Activated CD8-positive, alpha-beta T cell treated with anti-CD3 and anti-CD28 coated beads for 36 hours (primary cell): ENCODE data around the gene NFKB2. TPM values are rescaled to one million over a fixed set of nuclear protein-coding genes. Genes with fewer than 3 reads are reported as not detected.
A peak's percentile ranks its signal among the peaks of the same experiment; 100 is the strongest.

ENCODE experiments used
- ATAC-seq: fragments of 200-7000 bp; cut with Tn5 transposase; one replicate; pipeline ENCODE4 v1.10.0; 2021; ENCODE audit warnings: mild to moderate bottlenecking, moderate library complexity
- CTCF ChIA-PET: fragments of 350-600 bp; sonication (Branson Sonifier 250); formaldehyde crosslinking; loops from one replicate; lab custom pipeline; 2021; ENCODE audit warnings: antibody characterized with exemption; lab: Charles Lee
- POLR2A ChIA-PET: fragments of 350-600 bp; sonication (Branson Sonifier 250); formaldehyde crosslinking; loops from one replicate; lab custom pipeline; 2021; ENCODE audit warnings: antibody characterized with exemption; lab: Charles Lee
- DNase-seq: peaks from one replicate; pipeline ENCODE4 v3.0.0-alpha.2; 2020
- H3K27ac Mint-ChIP-seq: one replicate; pipeline ENCODE4 v1.8.0; 2021; ENCODE audit warnings: mild to moderate bottlenecking, mixed read lengths
- H3K27me3 Mint-ChIP-seq: one replicate; pipeline ENCODE4 v1.8.0; 2021; ENCODE audit warnings: mixed read lengths
- H3K36me3 Mint-ChIP-seq: one replicate; pipeline ENCODE4 v1.8.0; 2021; ENCODE audit warnings: low read depth, mixed read lengths
- H3K4me1 Mint-ChIP-seq: one replicate; pipeline ENCODE4 v1.8.0; 2021; ENCODE audit warnings: low read depth, mixed read lengths
- H3K4me3 Mint-ChIP-seq: one replicate; pipeline ENCODE4 v1.8.0; 2021; ENCODE audit warnings: mild to moderate bottlenecking, moderate library complexity, mixed read lengths
- H3K9me3 Mint-ChIP-seq: one replicate; pipeline ENCODE4 v1.8.0; 2021; ENCODE audit warnings: mixed read lengths
- intact Hi-C: fragments of 100-400 bp; cut with micrococcal nuclease; formaldehyde crosslinking; loops from one replicate; pipeline ENCODE4 v1.10.0; 2022
- total RNA-seq, 2 experiments: library from RNA; stranded (reverse); gene quantifications; one replicate each; pipeline ENCODE4 v1.2.3, GENCODE V29; 2021
- TF ChIP-seq, protein P1 (sequence below): fragments of 200-600 bp; IDR thresholded peaks from one replicate; pipeline ENCODE4 v1.8.0; 2022; ENCODE audit warnings: antibody characterized with exemption, mild to moderate bottlenecking

Gene NFKB2
- total RNA-seq, 2 experiments from 2014 or later = 251 to 253 TPM

GRCh38 chr10:102431452-102432124, 36.1 kb downstream of the NFKB2 start:
- intact Hi-C loops = no loop called here
- Mint-ChIP-seq H3K36me3 (peaks cover 11% of the 10 kb centered on the region), H3K4me3 (peak overlapping the region; percentile 95), H3K9me3 (no peaks in the 10 kb centered on the region), H3K27me3 (no peaks in the 10 kb centered on the region), H3K4me1 (peaks cover 46% of the 10 kb centered on the region), H3K27ac (peak overlapping the region; percentile 94)
- ATAC-seq (no peak), DNase-seq (no peak)
- TF ChIP-seq, protein P1, sequence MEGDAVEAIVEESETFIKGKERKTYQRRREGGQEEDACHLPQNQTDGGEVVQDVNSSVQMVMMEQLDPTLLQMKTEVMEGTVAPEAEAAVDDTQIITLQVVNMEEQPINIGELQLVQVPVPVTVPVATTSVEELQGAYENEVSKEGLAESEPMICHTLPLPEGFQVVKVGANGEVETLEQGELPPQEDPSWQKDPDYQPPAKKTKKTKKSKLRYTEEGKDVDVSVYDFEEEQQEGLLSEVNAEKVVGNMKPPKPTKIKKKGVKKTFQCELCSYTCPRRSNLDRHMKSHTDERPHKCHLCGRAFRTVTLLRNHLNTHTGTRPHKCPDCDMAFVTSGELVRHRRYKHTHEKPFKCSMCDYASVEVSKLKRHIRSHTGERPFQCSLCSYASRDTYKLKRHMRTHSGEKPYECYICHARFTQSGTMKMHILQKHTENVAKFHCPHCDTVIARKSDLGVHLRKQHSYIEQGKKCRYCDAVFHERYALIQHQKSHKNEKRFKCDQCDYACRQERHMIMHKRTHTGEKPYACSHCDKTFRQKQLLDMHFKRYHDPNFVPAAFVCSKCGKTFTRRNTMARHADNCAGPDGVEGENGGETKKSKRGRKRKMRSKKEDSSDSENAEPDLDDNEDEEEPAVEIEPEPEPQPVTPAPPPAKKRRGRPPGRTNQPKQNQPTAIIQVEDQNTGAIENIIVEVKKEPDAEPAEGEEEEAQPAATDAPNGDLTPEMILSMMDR = no peak
- ChIA-PET POLR2A (interaction anchor here (0.8 to 8.1 kb wide), 12 partner anchors 9 to 283 kb away, joined by 3 to 102 read pairs (median 6); partner anchors contain the start of genes C10orf95, FBXL15, GBF1 and SFXN2), CTCF (interaction anchor here (0.7 to 5.1 kb wide), 10 partner anchors 11 to 202 kb away, joined by 3 to 32 read pairs (median 4); partner anchors contain the start of genes C10orf95 and FBXL15)

DNA sequence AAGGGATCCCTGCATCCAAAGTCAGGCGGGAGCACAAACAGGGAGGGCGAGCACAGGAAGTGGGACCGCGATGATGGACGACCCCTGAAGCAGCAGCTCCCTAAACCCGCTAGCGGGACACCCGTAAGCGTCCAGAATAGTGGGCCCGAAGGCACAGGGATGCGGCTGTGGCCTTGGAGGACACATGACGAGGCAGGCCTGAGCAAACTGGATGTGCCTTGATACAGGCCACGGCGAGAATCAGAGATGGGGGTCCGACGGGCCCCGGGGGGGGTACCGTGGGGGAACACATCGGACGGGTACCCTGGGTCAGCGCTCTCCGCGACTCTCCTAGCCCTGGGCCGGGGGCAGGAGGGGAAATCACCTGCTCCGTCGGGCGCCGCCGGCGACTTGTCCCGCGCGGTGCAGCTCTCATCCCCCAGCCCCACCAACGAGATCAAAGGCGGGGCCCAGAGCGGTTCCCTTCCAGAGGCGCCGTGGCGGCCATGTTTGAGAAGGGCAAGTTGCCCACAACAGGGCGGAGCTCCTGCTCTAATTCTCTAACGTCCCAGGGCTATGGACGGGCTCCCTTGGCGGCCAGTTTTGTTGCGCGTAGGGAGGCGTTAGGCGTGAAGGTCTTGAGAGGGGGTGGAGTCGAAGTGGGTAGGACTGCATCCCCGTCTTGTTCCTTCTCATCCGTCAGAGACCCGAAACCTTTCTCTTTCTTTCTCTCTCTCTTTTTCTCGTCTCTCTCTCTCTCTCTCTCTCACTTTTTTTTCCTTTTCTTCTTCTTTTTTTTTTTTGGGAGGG, 36.9 kb downstream of the NFKB2 start, which contains the start of gene CUEDC2:
CUEDC2 (minus strand) TSS at position 413 of the 789 bp plus-strand sequence. CDS start 7,386 bp downstream, outside the sequence.
- H3K4me3 Mint-ChIP-seq = peak within 1 kb of the TSS; percentile 95
- POLR2A ChIA-PET = interaction anchor here (0.6 to 8.1 kb wide), 15 partner anchors 8 to 292 kb away, joined by 3 to 102 read pairs (median 5); partner anchors contain the start of genes C10orf95, FBXL15, GBF1 and SFXN2
- H3K9me3 Mint-ChIP-seq = no peaks in the 10 kb centered on the region
- DNase-seq (peak; percentile 98), ATAC-seq (peak; percentile 93)
- intact Hi-C loops = no loop called here
- H3K27me3 Mint-ChIP-seq = no peaks in the 10 kb centered on the region
- CTCF ChIA-PET = interaction anchor here (0.7 to 5.1 kb wide), 11 partner anchors 11 to 263 kb away, joined by 3 to 32 read pairs (median 4); partner anchors contain the start of genes C10orf95 and FBXL15
- H3K27ac Mint-ChIP-seq = peak within 1 kb of the TSS; percentile 94
- peaks cover 42% of the 10 kb centered on the region for H3K4me1 Mint-ChIP-seq
- H3K36me3 Mint-ChIP-seq = peaks cover 15% of the 10 kb centered on the region
- TF ChIP-seq, protein P1 = no peak

DNA sequence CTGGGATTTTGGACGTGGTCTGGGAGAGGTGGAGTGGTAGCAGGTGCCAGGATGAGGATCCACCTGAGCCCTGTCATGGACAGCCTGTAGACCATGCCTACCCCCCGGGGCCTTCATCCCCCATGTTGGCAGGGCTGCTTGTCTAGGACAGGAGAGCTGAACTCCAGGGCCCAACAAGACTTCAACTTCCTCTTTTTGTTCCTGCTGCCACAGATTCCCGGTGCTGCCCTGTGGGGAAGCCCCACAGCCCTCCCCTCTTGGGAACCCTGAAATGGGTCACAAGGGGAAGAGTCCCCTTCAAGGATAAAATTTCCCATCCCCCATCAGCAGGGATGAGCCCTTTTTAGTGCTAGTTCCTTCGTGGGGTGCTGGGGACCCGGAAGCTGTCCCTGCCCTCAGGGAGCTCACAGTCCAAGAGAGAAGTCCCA, 38.1 kb downstream of the NFKB2 start:
- Mint-ChIP-seq H3K27ac (peak overlapping the region; percentile 74), H3K27me3 (no peaks in the 10 kb centered on the region), H3K36me3 (peaks cover 23% of the 10 kb centered on the region), H3K9me3 (no peaks in the 10 kb centered on the region), H3K4me1 (peaks cover 46% of the 10 kb centered on the region), H3K4me3 (peak overlapping the region; percentile 95)
- POLR2A ChIA-PET = interaction anchor here (0.6 to 8.1 kb wide), 6 partner anchors 12 to 240 kb away, joined by 3 to 102 read pairs (median 16); partner anchors contain the start of genes C10orf95 and FBXL15
- CTCF ChIA-PET = interaction anchor here (1.5 to 5.1 kb wide), 5 partner anchors 12 to 204 kb away, joined by 4 to 32 read pairs (median 14); partner anchors contain the start of genes C10orf95 and FBXL15
- ATAC-seq = no peak
- TF ChIP-seq, protein P1 = no peak
- intact Hi-C loops = no loop called here
- no peak for DNase-seq

DNA sequence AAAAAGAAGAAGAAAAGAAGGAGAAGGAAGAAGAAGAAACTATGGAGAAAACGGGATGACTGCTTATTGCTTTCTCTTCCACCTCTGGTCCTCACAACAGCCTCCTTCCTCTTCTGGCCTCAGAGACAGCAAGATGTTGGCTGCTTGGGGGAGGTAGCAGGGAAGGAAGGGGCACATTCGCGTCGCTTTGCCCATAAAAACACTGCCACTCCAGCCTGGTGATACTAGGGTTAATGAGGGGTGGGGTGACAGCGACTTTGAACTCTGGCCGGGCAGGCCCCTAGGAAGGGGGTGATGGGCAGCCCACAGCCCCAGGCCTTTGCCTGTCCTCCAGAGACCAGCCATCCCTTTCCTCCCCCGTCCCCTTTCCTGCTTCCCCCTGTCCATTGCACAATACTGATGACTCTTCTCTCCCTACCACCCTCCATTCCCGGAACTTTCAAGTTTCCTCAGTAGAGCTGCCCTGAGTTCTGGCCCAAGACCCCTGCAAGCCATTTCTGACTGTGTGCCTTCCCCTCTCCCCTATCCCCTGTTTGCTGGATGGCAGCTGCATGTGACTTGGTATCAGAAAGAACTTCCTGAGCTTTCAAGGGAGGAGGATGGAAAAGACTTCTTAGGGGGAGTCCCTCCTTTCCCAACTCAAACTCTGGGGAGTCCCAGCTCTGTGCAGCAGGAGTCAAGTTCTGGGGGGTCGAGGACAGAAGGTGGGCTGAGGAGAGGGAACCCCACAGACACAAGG, 39.1 kb downstream of the NFKB2 start:
- Mint-ChIP-seq H3K36me3 (peaks cover 24% of the 10 kb centered on the region), H3K9me3 (no peaks in the 10 kb centered on the region), H3K27ac (peak overlapping the region; percentile 91), H3K27me3 (no peaks in the 10 kb centered on the region), H3K4me1 (peaks cover 46% of the 10 kb centered on the region), H3K4me3 (peak overlapping the region; percentile 85)
- TF ChIP-seq, protein P1 = no peak
- intact Hi-C loops = no loop called here
- ATAC-seq (no peak), DNase-seq (peak; percentile 30)
- CTCF ChIA-PET = interaction anchor here (0.8 to 5.1 kb wide), 8 partner anchors 8 to 205 kb away, joined by 3 to 32 read pairs (median 8); partner anchors contain the start of genes C10orf95 and FBXL15
- POLR2A ChIA-PET = interaction anchor here (0.8 to 8.1 kb wide), 9 partner anchors 11 to 319 kb away, joined by 3 to 102 read pairs (median 6); partner anchors contain the start of genes C10orf95 and FBXL15
